A549 (cell line): ENCODE measurements around the gene CACUL1.

Experiments used
- CBX2 ChIP-seq: fragments of 200-600 bp; sonication (generic); IDR thresholded peaks from 2 replicates; pipeline ENCODE4 v1.6.1; 2016; ENCODE audit warnings: low read depth, mild to moderate bottlenecking, borderline replicate concordance
- CHD4 ChIP-seq: fragments of 200-600 bp; sonication (generic); IDR thresholded peaks from 2 replicates; pipeline ENCODE4 v1.6.1; 2016; ENCODE audit warnings: antibody characterized with exemption, mild to moderate bottlenecking, borderline replicate concordance
- ESRRA ChIP-seq: fragments of 150-350 bp; IDR thresholded peaks from 2 replicates; pipeline ENCODE4 v1.6.1; 2014; ENCODE audit warnings: mild to moderate bottlenecking, low read length, borderline replicate concordance
- JUN ChIP-seq, 2 experiments: fragments of >200 bp; sonication (Bioruptor Twin); formaldehyde crosslinking; IDR thresholded peaks; 2 replicates in 1 of 2; 3 replicates in 1 of 2; pipeline ENCODE4 v1.6.1; 2016 to 2017
- POLR2A ChIP-seq: IDR thresholded peaks from 2 replicates; pipeline ENCODE4 v1.6.1; 2012; ENCODE audit warnings: mild to moderate bottlenecking, low read length
- POLR2AphosphoS2 ChIP-seq: conservative IDR thresholded peaks from 2 replicates; pipeline ENCODE4 v1.6.1; 2012; ENCODE audit warnings: low read length, improper control_type of control experiment, inconsistent platforms
- RCOR1 ChIP-seq: fragments of 150-350 bp; IDR thresholded peaks from 2 replicates; pipeline ENCODE4 v1.6.1; 2014; ENCODE audit warnings: antibody characterized with exemption, low read length, low read depth
- RFX5 ChIP-seq: fragments of 450-650 bp; IDR thresholded peaks from 2 replicates; pipeline ENCODE4 v1.7.1; 2014; ENCODE audit warnings: antibody characterized with exemption, mild to moderate bottlenecking, moderate library complexity
- ZC3H11A ChIP-seq: fragments of 450-650 bp; IDR thresholded peaks from 2 replicates; pipeline ENCODE4 v1.6.1; 2014; ENCODE audit warnings: antibody characterized with exemption, mild to moderate bottlenecking
- TF ChIP-seq, protein P1 (sequence below): fragments of 150-350 bp; IDR thresholded peaks from 2 replicates; pipeline ENCODE4 v1.6.1; 2014; ENCODE audit warnings: low read depth, mild to moderate bottlenecking, low read length
- TF ChIP-seq, protein P2 (sequence below): fragments of >200 bp; sonication (Bioruptor Twin); formaldehyde crosslinking; IDR thresholded peaks from 3 replicates; pipeline ENCODE4 v1.5.1; 2016
- TF ChIP-seq, protein P3 (sequence below): fragments of >200 bp; sonication (Bioruptor Twin); formaldehyde crosslinking; IDR thresholded peaks from 2 replicates; pipeline ENCODE4 v1.6.1; 2016
- TF ChIP-seq, protein P4 (sequence below): IDR thresholded peaks from 2 replicates; pipeline ENCODE4 v1.6.1; 2012

DNA sequence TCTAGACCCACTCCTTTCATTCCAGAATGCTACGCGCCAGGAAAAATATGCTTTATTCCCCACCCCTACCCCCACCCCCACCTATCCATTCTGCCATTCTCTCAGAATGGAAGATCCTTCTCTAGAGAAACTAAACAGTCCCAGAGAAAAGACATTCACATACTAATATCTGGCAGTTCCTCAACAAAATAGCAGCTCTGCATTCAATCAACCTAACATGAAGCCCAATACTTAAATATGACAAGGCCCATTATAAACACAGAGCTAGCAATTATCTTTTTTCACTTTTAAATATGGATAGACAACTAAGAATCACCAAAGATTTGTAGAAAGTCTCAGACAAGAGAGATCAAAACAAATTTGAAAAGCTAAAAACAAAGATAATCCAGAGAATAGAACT, 16.4 kb downstream of the CACUL1 start:
- TF ChIP-seq, protein P1, sequence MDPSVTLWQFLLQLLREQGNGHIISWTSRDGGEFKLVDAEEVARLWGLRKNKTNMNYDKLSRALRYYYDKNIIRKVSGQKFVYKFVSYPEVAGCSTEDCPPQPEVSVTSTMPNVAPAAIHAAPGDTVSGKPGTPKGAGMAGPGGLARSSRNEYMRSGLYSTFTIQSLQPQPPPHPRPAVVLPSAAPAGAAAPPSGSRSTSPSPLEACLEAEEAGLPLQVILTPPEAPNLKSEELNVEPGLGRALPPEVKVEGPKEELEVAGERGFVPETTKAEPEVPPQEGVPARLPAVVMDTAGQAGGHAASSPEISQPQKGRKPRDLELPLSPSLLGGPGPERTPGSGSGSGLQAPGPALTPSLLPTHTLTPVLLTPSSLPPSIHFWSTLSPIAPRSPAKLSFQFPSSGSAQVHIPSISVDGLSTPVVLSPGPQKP: no peak
- TF ChIP-seq, protein P2, sequence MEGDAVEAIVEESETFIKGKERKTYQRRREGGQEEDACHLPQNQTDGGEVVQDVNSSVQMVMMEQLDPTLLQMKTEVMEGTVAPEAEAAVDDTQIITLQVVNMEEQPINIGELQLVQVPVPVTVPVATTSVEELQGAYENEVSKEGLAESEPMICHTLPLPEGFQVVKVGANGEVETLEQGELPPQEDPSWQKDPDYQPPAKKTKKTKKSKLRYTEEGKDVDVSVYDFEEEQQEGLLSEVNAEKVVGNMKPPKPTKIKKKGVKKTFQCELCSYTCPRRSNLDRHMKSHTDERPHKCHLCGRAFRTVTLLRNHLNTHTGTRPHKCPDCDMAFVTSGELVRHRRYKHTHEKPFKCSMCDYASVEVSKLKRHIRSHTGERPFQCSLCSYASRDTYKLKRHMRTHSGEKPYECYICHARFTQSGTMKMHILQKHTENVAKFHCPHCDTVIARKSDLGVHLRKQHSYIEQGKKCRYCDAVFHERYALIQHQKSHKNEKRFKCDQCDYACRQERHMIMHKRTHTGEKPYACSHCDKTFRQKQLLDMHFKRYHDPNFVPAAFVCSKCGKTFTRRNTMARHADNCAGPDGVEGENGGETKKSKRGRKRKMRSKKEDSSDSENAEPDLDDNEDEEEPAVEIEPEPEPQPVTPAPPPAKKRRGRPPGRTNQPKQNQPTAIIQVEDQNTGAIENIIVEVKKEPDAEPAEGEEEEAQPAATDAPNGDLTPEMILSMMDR: no peak
- TF ChIP-seq POLR2A (no peak), POLR2AphosphoS2 (no peak), CBX2 (no peak), RFX5 (no peak), JUN (IDR thresholded peaks at IDR 0.05) (no peak), ESRRA (no peak), ZC3H11A (no peak), CHD4 (no peak), RCOR1 (no peak)
- TF ChIP-seq, protein P3, sequence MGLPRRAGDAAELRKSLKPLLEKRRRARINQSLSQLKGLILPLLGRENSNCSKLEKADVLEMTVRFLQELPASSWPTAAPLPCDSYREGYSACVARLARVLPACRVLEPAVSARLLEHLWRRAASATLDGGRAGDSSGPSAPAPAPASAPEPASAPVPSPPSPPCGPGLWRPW: no peak
- TF ChIP-seq, protein P4, sequence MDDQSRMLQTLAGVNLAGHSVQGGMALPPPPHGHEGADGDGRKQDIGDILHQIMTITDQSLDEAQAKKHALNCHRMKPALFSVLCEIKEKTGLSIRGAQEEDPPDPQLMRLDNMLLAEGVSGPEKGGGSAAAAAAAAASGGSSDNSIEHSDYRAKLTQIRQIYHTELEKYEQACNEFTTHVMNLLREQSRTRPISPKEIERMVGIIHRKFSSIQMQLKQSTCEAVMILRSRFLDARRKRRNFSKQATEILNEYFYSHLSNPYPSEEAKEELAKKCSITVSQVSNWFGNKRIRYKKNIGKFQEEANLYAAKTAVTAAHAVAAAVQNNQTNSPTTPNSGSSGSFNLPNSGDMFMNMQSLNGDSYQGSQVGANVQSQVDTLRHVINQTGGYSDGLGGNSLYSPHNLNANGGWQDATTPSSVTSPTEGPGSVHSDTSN: no peak
